Measurements from ENCODE around the gene BHLHE40. TPM values are rescaled to one million over a fixed set of nuclear protein-coding genes. Genes with fewer than 3 reads are reported as not detected.

BHLHE40 gene
- total and polyA plus RNA-seq, 2 of the 13 experiments (the other 11 are each of a cell fraction or from before 2014, with no cell fraction given): 1.8 to 51.0 TPM

DNA sequence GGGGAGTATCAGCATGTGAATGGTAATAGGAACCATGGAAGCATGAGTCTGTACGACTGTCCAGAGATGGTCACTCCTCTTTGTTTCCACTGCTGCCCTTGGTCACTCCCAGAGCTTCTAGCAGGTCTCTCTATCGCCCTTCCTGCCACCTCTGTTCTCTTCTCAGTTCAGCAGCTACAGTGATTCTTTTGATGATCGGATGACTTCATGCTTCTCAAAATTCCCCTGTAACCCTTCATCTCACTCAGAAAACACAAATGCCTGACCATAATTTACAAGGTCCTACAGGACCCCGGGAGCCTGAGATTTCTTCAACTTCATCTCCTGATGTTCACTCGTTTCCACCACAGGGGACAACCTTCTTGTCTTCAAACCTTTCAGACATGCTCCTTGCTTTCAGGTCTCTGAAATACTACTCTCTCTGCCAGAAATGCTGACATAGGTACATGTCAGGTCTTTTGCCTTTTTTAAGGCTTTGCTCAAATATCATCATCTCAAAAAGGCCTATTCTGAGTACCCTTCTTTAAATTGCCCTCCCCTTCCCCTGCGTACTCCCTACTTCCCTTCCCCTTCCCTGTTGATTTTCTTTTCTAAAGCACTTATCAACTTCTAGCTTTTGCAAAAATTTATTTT lies 42.1 kb upstream of the BHLHE40 start:
- no peak for FAIRE-seq
- no peaks in the 10 kb centered on the region for H4K20me1 ChIP-seq (ENCODE audit: insufficient read depth, low read length)
- in situ Hi-C loops (cut with HindIII; ENCODE audit: extremely low pct_ligation_motif_present, low pct_unique_long_range_greater_than_20kb): no loop called here
- H3K36me3 ChIP-seq (replicated peaks in 1 of 2; ENCODE audit: control insufficient read depth in 1 of 2, insufficient read depth in 2 of 2, low read length in 2 of 2): no peaks in the 10 kb centered on the region
- H3K27me3 ChIP-seq (ENCODE audit: control insufficient read depth in 1 of 2, insufficient read depth in 2 of 2, low read length in 2 of 2): no peaks in the 10 kb centered on the region; a peak in 1 of 5 replicates
- H3K9ac ChIP-seq (ENCODE audit: insufficient read depth, low read depth, low read length): no peak overlapping the region
- H3K4me2 ChIP-seq (ENCODE audit: low read depth, low read length): no peak overlapping the region
- H3K79me2 ChIP-seq (ENCODE audit: insufficient read depth, low read length): no peaks in the 10 kb centered on the region
- H3K4me3 ChIP-seq (replicated peaks in 1 of 3; ENCODE audit: insufficient read depth in 1 of 3, low read depth in 2 of 3, low read length in 3 of 3): no peak overlapping the region
- 22% methylated on average over 6 of the region's 6 CpGs for WGBS (ENCODE audit: low lambda C conversion rate)
- H3K9me3 ChIP-seq (ENCODE audit: low read length): no peaks in the 10 kb centered on the region
- ChIA-PET POLR2A (no interaction called here), CTCF (ENCODE audit: low intra/inter-chr PET ratio, low total read pairs) (no interaction called here)
- no peak overlapping the region for H3K27ac ChIP-seq (ENCODE audit: extremely low read length, insufficient read depth, low read length)
- no TSS peak for BruUV-seq (replicated peaks)
- TF ChIP-seq MAFK (conservative IDR thresholded peaks at IDR 0.05 in 1 of 2, IDR thresholded peaks at IDR 0.05 in 1 of 2; ENCODE audit: low read length in 2 of 2) (peak; percentile 35 to 53; a peak in 2 of 4 replicates), MAFF (IDR thresholded peaks at IDR 0.05; ENCODE audit: low read depth, low read length) (peak; percentile 35; the same call in 1 of the 2 replicates), RNF2 (conservative IDR thresholded peaks at IDR 0.05; ENCODE audit: low read depth) (no peak), SRSF1 (optimal IDR thresholded peaks at IDR 0.05; ENCODE audit: low read depth, low read length) (no peak), RXRA (CRISPR knock-in tag; IDR thresholded peaks at IDR 0.05) (no peak), TSC22D2 (CRISPR knock-in tag; IDR thresholded peaks at IDR 0.05; ENCODE audit: borderline replicate concordance) (no peak), ARNT2 (CRISPR knock-in tag; IDR thresholded peaks at IDR 0.05; ENCODE audit: low read depth) (no peak)
- no peaks in the 10 kb centered on the region for H3K4me1 ChIP-seq (ENCODE audit: insufficient read depth, low read length)
- DNase-seq (ENCODE audit: low spot score): no peak
- no peak overlapping the region for H2AFZ ChIP-seq (ENCODE audit: low read length)
- intact Hi-C loops (cut with micrococcal nuclease; ENCODE audit: unreplicated experiment): no loop called here
- ATAC-seq: no peak

DNA sequence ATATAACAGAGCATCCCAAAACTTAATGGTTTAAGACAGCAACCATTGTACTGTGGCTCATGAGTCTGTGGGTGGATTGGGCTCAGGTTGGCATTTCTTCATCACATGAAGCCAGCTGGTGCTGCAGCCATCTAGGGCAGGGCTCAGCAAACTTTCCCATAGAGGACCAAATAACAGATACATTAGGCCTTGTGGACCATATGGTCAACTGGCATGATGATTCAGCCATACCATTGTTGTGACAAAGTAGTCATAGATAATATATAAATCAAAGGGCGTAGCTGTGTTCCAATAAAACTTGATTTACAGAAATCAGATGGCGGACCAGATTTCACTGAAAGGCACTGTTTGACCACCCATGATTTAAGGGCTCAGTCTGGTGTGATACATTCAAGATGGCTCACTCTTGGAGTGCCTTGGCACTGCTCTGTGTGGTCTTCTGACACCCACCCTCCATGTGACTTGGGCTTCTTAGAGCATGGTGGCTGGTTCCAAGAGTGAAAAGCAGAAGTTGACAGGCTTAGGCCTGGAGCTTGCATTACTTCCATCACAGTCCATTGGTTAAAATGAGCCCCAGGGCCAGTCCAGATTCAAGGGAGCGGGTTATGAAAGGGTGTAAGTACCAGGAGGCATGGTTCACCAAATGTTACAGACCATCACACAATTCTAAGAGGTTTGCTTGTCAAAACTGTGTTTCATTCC lies 40.8 kb upstream of the BHLHE40 start:
- Histone ChIP-seq H3K4me1 (ENCODE audit: insufficient read depth, low read length) (no peaks in the 10 kb centered on the region), H3K79me2 (ENCODE audit: insufficient read depth, low read length) (no peaks in the 10 kb centered on the region), H2AFZ (ENCODE audit: low read length) (no peak overlapping the region), H3K36me3 (replicated peaks in 1 of 2; ENCODE audit: control insufficient read depth in 1 of 2, insufficient read depth in 2 of 2, low read length in 2 of 2) (no peaks in the 10 kb centered on the region), H3K27ac (ENCODE audit: extremely low read length, insufficient read depth, low read length) (no peak overlapping the region), H3K4me2 (ENCODE audit: low read depth, low read length) (no peak overlapping the region), H3K9me3 (ENCODE audit: low read length) (no peaks in the 10 kb centered on the region), H3K27me3 (ENCODE audit: control insufficient read depth in 1 of 2, insufficient read depth in 2 of 2, low read length in 2 of 2) (no peaks in the 10 kb centered on the region), H3K9ac (ENCODE audit: insufficient read depth, low read depth, low read length) (no peak overlapping the region), H3K4me3 (replicated peaks in 1 of 3; ENCODE audit: insufficient read depth in 1 of 3, low read depth in 2 of 3, low read length in 3 of 3) (no peak overlapping the region), H4K20me1 (ENCODE audit: insufficient read depth, low read length) (no peaks in the 10 kb centered on the region)
- CTCF ChIA-PET (ENCODE audit: low intra/inter-chr PET ratio, low total read pairs): no interaction called here
- DNase-seq (ENCODE audit: low spot score) (no peak), FAIRE-seq (no peak), ATAC-seq (no peak)
- in situ Hi-C loops (cut with HindIII; ENCODE audit: extremely low pct_ligation_motif_present, low pct_unique_long_range_greater_than_20kb) (no loop called here), intact Hi-C loops (cut with micrococcal nuclease; ENCODE audit: unreplicated experiment) (no loop called here)
- 67% methylated on average over 3 of the region's 3 CpGs for WGBS (ENCODE audit: low lambda C conversion rate)
- POLR2A ChIA-PET: no interaction called here
- BruUV-seq (replicated peaks): no TSS peak
- TF ChIP-seq RBFOX2 (IDR thresholded peaks at IDR 0.05; ENCODE audit: low read depth, low read length) (no peak), ZNF772 (CRISPR knock-in tag; IDR thresholded peaks at IDR 0.05) (no peak), GLI4 (CRISPR knock-in tag; IDR thresholded peaks at IDR 0.05; ENCODE audit: borderline replicate concordance) (no peak), DNMT1 (CRISPR knock-in tag; IDR thresholded peaks at IDR 0.05) (no peak), MED8 (CRISPR knock-in tag; IDR thresholded peaks at IDR 0.05; ENCODE audit: insufficient replicate concordance) (no peak), BORCS8-MEF2B (CRISPR knock-in tag; IDR thresholded peaks at IDR 0.05) (no peak)
- TF ChIP-seq, protein P1, sequence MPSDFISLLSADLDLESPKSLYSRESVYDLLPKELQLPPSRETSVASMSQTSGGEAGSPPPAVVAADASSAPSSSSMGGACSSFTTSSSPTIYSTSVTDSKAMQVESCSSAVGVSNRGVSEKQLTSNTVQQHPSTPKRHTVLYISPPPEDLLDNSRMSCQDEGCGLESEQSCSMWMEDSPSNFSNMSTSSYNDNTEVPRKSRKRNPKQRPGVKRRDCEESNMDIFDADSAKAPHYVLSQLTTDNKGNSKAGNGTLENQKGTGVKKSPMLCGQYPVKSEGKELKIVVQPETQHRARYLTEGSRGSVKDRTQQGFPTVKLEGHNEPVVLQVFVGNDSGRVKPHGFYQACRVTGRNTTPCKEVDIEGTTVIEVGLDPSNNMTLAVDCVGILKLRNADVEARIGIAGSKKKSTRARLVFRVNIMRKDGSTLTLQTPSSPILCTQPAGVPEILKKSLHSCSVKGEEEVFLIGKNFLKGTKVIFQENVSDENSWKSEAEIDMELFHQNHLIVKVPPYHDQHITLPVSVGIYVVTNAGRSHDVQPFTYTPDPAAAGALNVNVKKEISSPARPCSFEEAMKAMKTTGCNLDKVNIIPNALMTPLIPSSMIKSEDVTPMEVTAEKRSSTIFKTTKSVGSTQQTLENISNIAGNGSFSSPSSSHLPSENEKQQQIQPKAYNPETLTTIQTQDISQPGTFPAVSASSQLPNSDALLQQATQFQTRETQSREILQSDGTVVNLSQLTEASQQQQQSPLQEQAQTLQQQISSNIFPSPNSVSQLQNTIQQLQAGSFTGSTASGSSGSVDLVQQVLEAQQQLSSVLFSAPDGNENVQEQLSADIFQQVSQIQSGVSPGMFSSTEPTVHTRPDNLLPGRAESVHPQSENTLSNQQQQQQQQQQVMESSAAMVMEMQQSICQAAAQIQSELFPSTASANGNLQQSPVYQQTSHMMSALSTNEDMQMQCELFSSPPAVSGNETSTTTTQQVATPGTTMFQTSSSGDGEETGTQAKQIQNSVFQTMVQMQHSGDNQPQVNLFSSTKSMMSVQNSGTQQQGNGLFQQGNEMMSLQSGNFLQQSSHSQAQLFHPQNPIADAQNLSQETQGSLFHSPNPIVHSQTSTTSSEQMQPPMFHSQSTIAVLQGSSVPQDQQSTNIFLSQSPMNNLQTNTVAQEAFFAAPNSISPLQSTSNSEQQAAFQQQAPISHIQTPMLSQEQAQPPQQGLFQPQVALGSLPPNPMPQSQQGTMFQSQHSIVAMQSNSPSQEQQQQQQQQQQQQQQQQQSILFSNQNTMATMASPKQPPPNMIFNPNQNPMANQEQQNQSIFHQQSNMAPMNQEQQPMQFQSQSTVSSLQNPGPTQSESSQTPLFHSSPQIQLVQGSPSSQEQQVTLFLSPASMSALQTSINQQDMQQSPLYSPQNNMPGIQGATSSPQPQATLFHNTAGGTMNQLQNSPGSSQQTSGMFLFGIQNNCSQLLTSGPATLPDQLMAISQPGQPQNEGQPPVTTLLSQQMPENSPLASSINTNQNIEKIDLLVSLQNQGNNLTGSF (CRISPR knock-in tag; IDR thresholded peaks at IDR 0.05): no peak
